Coronary artery (tissue), 2 donors: ENCODE results near the gene MYO15B.
"Not testable (repeated sequence)": the region's sequence is repeated elsewhere in the genome, so short reads cannot be mapped to it uniquely, and the experiment has no call there.

ENCODE experiments used
- DNase-seq: peaks from one replicate; pipeline ENCODE4 v3.0.0-alpha.2; 2017; ENCODE audit warnings: low spot score
- H3K27ac ChIP-seq, 2 donors: fragments of 200-600 bp; sonication (generic); one replicate each; pipeline ENCODE4 v1.5.1; 2016 to 2019
- H3K4me3 ChIP-seq: fragments of 200-600 bp; sonication (generic); 2 replicates; pipeline ENCODE4 v1.5.1; 2016; ENCODE audit warnings: mild to moderate bottlenecking, moderate library complexity
- CTCF ChIP-seq: fragments of 200-600 bp; sonication (generic); IDR thresholded peaks from one replicate; pipeline ENCODE4 v1.5.1; 2019; ENCODE audit warnings: antibody characterized with exemption

The MYO15B gene

GRCh38 chr17:75634754-75635609, 47.4 kb downstream of the MYO15B start:
- DNase-seq = no peak
- H3K4me3 ChIP-seq = peak overlapping the region; percentile 57
- peak overlapping the region in 1 of 2 donors; percentile 79 for H3K27ac ChIP-seq
- TF ChIP-seq CTCF = no peak

- peak overlapping the region in 1 of 2 donors; percentile 3 for H3K27ac ChIP-seq
- no peak for DNase-seq
- no peak for TF ChIP-seq CTCF
- peak overlapping the region; percentile 57 for H3K4me3 ChIP-seq
Measured at GRCh38 chr17:75635610-75636202, 48.1 kb downstream of the MYO15B start.

- Histone ChIP-seq H3K27ac (peak overlapping the region in 1 of 2 donors; percentile 3), H3K4me3 (no peak overlapping the region)
- no peak for TF ChIP-seq CTCF
- no peak for DNase-seq
Measured at GRCh38 chr17:75636381-75637142, 49.0 kb downstream of the MYO15B start.

- Histone ChIP-seq H3K4me3 (no peak overlapping the region), H3K27ac (no peak overlapping the region)
- no peak for TF ChIP-seq CTCF
- no peak for DNase-seq
Measured at GRCh38 chr17:75637143-75637538, 49.5 kb downstream of the MYO15B start.

- no peak for TF ChIP-seq CTCF
- DNase-seq = no peak
- Histone ChIP-seq H3K27ac (no peak overlapping the region), H3K4me3 (no peak overlapping the region)
Measured at GRCh38 chr17:75637551-75637950, 50.0 kb downstream of the MYO15B start.

- not testable (repeated sequence) for DNase-seq, H3K27ac ChIP-seq, H3K4me3 ChIP-seq
Measured at GRCh38 chr17:75638039-75638438, 50.4 kb downstream of the MYO15B start.

- DNase-seq = no peak
- no peak for TF ChIP-seq CTCF
- Histone ChIP-seq H3K27ac (no peak overlapping the region), H3K4me3 (no peak overlapping the region)
Measured at GRCh38 chr17:75638893-75639292, 51.3 kb downstream of the MYO15B start.
